Astrocyte (in vitro differentiated cells and primary cell): ENCODE measurements around the gene CASTOR1.

Experiments used
- EZH2 ChIP-seq: IDR thresholded peaks from 2 replicates; pipeline ENCODE4 v1.6.1; 2012; ENCODE audit warnings: mild to moderate bottlenecking, low read length, inconsistent platforms; ENCODE audit not compliant: insufficient read depth
- TF ChIP-seq, protein P1 (sequence below): IDR thresholded peaks from 2 replicates; pipeline ENCODE4 v1.5.1; 2011; ENCODE audit warnings: low read depth, mild to moderate bottlenecking, inconsistent platforms, low read length, moderate library complexity; ENCODE audit not compliant: insufficient read depth

DNA sequence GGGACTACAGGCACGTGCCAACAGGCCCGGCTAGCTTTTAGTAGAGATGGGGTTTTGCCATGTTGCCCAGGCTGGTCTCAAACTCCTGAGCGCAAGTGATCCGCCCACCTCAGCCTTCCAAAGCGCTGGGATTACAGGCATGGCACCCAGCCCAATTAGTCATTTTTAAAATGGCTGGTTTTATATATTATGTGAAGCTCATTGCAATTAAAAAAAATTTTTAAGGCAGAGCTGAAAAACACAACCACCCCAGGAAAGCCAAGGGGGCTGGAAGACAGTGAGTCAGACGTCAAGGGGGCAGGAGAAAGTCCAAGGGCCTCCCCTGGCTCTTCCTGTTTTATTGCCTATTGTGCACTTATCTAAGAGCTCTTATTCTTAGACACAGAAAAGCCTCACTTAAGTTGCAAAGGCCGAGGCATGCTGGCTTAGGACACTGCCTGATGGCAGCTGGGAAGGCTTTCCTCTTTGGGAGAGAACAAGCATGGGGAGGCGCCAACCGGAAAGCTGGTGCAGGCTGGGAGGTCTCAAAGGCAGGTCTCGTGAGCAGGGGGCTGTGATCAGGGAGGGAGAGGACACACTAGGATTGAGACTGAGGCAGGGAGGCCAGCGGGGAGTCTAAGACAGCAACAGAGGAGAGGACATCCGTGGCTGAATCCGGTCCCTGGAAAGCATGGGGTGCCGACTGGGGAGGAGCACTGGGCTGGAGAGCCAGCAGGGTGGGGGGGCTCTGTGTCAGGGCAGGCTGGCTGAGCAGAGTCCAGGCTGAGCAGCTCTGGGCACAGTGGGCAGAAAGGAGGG, 11.6 kb downstream of the CASTOR1 start:
- TF ChIP-seq, protein P1, sequence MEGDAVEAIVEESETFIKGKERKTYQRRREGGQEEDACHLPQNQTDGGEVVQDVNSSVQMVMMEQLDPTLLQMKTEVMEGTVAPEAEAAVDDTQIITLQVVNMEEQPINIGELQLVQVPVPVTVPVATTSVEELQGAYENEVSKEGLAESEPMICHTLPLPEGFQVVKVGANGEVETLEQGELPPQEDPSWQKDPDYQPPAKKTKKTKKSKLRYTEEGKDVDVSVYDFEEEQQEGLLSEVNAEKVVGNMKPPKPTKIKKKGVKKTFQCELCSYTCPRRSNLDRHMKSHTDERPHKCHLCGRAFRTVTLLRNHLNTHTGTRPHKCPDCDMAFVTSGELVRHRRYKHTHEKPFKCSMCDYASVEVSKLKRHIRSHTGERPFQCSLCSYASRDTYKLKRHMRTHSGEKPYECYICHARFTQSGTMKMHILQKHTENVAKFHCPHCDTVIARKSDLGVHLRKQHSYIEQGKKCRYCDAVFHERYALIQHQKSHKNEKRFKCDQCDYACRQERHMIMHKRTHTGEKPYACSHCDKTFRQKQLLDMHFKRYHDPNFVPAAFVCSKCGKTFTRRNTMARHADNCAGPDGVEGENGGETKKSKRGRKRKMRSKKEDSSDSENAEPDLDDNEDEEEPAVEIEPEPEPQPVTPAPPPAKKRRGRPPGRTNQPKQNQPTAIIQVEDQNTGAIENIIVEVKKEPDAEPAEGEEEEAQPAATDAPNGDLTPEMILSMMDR, result no peak
- no peak for TF ChIP-seq EZH2
